Suprapubic skin (tissue), 3 donors: ENCODE data around the gene LRRC3C.

Experiments used
- POLR2AphosphoS5 ChIP-seq, 3 donors: sonication (generic); formaldehyde crosslinking; IDR thresholded peaks; one replicate each; pipeline ENCODE4 v1.6.1; 2017; ENCODE audit warnings: antibody characterized with exemption in 3 of 3
- TF ChIP-seq, protein P1 (sequence below), 2 donors: fragments of 200-600 bp in 1 of 2; fragments of 450-650 bp in 1 of 2; sonication (generic) in 1 of 2; IDR thresholded peaks; one replicate each; pipeline ENCODE4 v1.5.1; 2016 to 2019; ENCODE audit warnings: antibody characterized with exemption in 2 of 2, mild to moderate bottlenecking in 1 of 2, moderate library complexity in 1 of 2

DNA sequence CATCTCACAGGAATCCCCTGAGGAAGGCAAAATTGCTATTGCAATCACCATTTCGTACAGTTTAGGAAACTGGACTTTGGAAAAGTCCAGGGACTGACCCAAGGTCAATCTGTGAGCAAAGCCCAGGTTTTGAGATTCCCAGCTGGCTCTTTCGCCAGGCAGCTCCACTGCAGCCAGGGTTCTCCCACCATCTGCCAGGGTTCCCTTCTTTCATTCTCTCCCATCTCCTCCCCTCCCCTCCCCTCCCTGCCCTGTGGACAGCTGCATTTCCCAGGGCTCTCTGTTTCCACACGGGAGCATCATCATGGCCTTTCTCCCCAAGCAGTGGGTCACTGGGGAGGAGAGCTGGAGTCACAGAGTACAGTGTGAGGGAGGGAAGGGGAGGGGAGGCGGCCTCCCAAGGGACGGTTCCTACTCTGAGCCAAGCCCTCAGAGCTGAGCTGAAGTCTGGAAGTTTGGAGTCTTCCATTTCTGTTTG lies 23.4 kb downstream of the LRRC3C start:
- TF ChIP-seq, protein P1, sequence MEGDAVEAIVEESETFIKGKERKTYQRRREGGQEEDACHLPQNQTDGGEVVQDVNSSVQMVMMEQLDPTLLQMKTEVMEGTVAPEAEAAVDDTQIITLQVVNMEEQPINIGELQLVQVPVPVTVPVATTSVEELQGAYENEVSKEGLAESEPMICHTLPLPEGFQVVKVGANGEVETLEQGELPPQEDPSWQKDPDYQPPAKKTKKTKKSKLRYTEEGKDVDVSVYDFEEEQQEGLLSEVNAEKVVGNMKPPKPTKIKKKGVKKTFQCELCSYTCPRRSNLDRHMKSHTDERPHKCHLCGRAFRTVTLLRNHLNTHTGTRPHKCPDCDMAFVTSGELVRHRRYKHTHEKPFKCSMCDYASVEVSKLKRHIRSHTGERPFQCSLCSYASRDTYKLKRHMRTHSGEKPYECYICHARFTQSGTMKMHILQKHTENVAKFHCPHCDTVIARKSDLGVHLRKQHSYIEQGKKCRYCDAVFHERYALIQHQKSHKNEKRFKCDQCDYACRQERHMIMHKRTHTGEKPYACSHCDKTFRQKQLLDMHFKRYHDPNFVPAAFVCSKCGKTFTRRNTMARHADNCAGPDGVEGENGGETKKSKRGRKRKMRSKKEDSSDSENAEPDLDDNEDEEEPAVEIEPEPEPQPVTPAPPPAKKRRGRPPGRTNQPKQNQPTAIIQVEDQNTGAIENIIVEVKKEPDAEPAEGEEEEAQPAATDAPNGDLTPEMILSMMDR (IDR thresholded peaks at IDR 0.05) = no peak
- no peak for TF ChIP-seq POLR2AphosphoS5 (IDR thresholded peaks at IDR 0.05)
